GM18868 (cell line): Measurements from ENCODE around the gene TBC1D22A.

Experiments
- ATAC-seq: cut with Tn5 transposase; IDR thresholded peaks from one replicate; pipeline ENCODE4 v1.9.1; 2021; ENCODE audit warnings: mild to moderate bottlenecking, moderate library complexity; ENCODE audit not compliant: unreplicated experiment

Gene TBC1D22A

DNA sequence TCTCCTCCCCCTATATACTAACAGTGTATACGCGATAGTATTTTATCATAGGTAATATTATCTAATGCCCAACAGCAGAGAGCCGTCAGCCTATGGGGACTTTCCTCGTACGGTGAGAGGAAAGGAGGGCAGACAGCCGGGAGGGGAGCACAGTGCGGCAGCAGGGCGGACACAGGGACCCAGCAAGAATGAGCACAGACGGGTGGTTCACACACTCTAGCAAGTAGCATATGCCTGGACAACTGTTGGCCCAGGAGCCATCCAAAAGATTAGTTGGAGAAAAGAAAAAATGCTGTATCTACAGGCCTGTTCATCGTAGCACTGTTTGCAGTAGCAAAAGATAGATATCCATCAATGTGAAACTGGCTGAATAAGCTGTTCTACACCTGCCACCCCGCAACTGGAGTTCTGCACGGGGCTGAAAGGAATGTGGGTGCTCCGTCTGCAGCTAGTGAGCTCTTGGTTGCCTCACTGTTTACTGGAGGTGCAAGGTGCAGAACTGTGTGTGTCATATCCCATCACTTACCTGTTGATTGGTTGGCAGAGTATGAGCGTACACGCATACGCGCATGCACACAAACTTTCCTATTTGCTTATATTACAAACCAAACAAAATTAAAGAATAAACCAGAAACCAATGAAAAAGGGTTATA lies 324.3 kb downstream of the TBC1D22A start:
- ATAC-seq = no peak

DNA sequence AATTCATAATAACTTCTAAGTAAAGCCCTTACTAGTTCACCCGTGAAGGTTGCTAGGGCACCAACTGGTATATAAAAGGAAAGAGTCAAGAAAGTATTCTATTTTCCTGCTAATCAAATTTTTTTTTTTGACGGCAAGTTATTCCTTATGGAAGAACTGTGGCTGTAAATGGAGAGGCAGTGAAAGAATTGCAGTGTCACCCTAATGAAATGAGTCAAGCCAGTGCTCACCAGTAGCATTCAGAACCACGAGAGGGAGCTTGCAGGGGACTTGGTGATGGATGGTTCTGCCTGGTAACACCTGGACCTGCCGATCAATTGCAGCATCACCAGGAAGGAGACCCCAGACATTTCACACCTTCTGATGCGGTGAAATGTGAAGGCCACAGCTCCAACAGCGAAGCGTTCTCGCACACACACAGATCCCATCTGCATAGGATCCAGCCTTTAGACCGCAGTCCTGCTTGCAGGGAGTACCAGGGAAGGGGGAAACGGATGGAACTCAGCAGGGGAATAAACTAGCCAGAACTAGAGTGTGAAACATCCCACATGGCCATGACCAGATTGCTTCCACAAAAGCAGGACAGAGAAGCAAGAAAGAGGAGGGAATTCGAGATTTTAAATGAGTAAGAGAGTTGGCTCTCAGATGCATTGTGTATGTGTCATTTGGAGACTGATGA lies 326.2 kb downstream of the TBC1D22A start:
- ATAC-seq = no peak

DNA sequence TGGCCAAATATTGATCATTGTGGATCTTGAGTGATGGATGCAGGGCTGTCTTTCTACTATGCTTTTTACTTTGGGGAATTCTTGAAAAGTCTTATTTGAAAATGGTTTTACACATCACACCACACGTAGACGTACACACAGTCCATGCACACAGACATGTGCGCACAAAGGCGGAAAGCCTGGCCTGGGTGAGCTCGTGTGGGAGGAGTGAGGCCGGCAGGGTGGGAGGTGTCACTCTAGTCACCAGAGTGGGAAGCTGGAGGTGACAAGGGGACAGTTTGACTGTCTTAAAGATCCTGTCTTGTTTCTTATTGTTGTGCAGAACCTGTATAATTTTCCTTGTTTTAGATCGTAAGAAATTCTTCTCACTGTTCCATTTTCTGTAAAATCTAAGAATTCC lies 326.9 kb downstream of the TBC1D22A start:
- no peak for ATAC-seq

DNA sequence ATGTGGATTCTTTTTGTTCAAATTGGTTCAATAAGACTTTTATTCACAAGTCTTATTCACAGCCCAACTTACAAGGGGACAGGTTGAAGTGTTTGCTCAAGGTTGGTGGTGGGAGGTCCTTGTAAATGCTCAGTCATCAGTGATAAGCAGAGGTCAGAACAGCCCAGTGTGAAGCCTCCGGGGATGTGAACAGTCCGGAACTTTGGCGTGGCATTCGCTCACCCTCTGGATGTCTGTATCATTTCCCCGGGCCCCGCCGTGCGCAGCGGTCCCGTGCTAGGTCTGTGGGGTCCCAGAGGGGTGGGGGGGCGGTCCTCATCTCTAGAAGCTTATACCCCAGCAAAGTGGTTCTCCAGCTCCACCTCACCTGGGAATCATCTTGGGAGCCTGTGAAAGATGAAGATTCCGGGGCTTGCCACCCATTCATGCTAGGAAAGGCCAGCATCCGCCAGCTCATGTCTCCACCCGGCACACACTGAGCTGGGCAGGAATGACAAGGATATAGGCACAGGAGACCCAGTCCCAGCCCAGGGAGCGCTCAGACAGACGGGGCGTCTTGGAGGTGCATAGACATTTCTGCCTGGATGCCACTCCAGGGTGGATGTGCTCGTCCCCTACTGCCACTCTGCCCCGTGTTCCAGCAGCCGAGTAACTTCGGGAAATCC lies 327.5 kb downstream of the TBC1D22A start:
- ATAC-seq = no peak

DNA sequence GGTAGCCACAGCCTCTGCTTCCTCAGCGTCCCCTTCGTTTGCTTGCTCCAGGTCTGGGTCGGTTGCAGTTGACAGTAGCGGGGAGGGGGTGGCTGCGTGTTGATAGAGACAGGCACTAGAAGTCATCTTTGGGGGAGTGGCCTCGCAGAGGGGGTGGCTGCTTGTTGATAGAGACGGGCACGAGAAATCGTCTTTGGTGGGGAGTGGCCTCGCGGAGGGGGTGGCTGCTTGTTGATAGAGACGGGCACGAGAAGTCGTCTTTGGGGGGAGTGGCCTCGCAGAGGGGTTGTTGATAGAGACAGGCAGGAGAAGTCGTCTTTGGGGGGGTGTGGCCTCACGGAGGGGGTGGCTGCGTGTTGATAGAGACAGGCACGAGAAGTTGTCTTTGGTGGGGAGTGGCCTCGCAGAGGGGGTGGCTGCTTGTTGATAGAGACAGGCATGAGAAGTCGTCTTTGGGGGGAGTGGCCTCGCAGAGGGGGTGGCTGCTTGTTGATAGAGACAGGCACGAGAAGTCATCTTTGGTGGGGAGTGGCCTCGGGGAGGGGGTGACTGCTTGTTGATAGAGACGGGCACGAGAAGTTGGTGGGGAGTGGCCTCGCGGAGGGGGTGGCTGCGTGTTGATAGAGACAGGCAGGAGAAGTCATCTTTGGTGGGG lies 328.3 kb downstream of the TBC1D22A start:
- ATAC-seq = no peak

DNA sequence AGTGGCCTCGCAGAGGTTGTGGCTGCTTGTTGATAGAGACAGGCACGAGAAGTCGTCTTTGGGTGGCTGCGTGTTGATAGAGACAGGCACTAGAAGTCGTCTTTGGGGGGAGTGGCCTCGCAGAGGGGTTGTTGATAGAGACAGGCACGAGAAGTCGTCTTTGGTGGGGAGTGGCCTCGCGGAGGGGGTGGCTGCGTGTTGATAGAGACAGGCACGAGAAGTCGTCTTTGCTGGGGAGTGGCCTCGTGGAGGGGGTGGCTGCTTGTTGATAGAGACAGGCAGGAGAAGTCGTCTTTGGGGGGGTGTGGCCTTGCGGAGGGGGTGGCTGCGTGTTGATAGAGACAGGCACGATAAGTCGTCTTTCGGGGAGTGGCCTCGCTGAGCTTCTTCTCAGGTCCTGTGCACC lies 328.8 kb downstream of the TBC1D22A start:
- ATAC-seq = no peak

DNA sequence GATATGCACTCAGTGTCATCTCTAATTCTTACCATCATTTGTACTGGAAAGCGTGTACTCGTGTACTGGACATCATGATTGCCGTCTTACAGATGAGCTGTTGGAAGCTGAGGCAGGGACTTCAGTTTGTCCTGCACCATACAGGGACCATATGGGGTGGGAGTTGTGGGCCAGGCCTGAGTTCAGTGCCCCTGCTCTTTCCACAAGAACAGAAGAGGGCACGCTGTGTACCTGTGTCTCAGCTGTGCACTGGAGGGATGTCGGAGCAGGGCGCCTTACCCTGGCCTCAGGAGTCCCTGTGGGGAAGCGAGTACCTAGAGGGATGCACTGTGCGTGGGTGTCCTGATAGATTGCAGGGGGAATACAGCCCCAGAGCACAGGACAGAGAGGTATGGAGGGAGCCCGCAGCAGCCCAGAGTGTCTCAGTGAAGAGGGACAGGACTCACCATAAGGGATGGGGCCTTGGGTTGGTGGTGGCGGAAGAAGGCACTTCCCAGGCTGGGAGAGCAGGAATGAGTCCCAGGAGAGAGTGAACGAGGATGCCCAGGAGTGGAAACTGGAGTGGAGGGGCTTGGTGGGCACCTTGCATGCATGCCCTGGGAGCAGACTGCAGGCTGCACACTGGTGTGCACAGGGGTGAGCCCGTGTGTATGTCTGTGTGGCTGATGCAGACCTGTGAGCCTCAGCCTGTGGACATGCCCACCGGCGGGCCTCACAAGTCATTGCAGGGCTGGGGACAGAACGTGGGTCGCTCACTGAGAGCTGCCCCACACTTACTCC lies 329.7 kb downstream of the TBC1D22A start:
- no peak for ATAC-seq

DNA sequence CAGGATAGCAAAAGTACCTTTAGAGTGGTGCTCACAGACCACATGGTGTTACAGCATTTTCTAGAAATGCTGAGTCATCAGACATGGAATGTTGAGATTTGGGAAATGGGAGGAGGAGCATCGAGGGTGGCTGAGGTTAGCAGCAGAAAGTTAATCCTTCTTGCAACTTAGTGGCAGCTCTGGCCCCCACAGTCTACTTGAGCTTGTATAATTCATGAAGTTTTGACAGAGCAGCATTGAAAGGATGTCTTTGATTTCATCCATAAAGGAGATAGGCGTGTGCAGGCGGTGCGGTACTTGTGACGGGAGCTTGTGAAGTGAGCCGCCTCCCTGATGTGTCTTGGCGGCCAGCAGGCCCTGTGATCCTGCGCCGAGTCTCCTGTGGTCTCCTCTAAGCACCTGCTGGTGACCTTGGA lies 330.5 kb downstream of the TBC1D22A start:
- no peak for ATAC-seq

DNA sequence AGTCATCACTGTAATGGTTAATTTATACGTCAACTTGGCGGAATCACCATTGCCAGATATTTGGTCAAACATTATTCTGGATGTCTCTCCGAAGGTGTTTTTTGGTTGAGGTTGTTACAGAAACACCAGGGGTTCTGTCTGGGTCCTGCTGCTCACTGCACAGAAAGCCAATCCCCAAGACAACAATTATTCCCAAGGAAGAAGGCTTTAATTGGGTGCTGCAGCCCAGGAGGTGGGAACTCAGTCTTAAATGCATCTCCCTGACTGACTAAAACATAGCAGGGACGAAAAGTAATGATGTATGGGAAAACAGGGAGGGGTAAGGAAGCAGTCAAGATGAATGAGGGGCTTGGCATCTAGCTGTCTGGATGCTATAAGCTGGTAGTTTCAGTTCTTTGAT lies 331.3 kb downstream of the TBC1D22A start:
- no peak for ATAC-seq

DNA sequence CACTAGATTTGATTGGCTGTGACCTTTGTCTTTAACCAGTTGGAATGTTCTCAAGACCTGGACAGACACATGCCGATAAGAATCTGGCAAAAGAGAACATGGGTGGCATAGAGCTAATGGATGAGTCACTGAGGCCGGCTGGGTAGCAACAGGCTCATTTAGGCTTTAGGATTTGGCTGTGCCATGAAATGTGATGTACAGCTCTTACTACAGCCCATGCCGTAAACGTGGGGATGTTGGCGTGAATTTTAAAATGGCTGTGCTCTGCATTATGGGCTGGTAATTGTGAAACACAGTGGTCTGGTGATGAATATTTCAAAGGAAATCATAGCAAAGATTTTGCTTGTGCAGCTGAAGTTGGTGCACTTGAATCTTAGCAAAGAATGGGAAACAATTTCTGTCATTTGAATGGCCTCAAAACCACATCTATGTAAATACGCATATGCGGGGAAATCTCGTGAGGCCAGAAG lies 332.4 kb downstream of the TBC1D22A start:
- ATAC-seq = no peak

DNA sequence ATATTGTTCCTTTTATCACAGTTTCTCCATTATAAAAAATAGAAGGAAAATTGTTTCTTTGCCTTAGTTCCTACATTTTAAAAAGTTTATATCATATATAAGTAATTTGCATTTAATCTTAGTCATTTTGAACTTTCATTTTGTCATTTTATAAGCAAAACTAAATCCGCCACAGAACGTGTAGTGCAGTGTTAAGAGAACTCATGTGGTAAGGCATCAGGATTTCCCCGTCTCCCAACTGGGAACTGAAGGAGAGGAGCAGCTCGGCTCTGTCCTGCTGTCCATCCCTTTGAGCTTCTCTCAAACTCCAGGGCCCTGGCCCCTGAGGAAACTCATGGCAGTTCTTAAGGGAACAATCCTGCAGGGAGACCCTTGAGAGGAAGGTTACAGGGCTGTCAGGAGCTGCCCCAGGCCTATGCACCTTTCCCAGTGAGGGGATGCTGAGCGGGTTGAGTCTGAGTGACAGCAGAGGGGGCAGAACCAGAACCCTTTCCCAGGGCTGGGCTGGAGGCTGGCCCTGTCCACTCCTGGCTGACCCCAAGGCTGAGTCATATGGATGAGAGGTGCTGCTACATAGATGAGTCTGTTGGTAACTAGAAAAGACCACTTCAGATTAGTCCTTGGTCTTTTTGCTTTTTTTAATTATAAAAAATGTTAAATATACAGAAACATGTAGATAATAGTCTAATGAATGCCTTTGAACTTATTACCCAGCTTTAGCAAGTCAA lies 333.1 kb downstream of the TBC1D22A start:
- no peak for ATAC-seq

DNA sequence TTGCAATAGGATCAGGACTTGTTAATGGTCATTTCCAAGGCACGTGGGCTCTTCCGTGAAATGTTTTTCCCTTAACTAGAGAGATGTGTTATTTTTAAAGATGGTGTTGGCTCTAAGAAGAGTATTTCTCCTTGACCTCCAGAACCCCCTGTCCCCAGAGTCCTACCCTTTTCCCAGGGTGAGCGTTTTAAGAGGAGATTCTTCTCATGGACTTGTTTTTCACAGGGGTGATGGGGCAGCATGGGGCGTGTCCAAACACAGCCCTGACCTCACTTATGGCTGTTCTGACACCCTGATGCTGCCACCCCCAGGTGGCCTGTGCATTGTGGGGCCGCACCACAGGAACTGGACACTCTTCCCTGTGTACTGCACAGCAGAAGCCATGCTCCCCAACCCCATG lies 335.7 kb downstream of the TBC1D22A start:
- no peak for ATAC-seq

DNA sequence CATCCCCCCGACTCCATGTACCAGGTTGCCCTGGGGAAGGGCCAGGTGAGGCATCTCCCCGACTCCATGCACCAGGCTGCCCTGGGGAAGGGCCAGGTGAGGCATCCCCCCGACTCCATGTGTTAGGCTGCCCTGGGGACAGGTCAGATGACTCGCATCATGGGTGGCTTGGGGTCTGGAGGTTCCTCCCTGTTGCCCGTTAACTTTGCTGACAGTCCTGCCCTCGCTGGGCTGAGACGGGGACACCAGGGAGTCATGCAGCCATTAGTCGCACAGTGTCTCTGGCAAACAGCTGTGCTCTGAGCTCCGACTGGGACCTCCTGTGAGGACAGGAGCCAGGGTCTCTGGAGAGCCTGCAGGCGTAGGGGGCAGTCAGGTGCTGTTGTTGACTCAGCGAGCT lies 336.1 kb downstream of the TBC1D22A start:
- no peak for ATAC-seq

DNA sequence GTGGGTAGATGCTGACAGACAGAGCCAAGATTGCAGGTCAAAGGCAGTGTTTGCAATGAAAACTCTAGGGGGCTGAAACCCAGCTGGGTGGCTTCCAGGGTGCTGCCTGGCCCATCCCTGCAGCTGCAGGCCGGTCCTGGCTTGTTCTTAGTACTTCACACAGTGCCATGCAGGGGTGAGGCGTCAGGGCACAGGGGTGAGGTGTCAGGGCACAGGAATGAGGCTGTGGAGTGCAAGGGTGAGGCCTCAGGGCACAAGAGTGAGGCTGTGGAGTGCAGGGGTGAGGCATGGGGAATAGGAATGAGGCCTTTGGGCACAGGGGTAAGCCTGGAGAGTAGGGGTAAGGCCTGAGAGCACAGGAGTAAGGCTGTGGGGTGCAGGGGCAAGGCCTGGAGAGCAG lies 337.6 kb downstream of the TBC1D22A start:
- no peak for ATAC-seq

DNA sequence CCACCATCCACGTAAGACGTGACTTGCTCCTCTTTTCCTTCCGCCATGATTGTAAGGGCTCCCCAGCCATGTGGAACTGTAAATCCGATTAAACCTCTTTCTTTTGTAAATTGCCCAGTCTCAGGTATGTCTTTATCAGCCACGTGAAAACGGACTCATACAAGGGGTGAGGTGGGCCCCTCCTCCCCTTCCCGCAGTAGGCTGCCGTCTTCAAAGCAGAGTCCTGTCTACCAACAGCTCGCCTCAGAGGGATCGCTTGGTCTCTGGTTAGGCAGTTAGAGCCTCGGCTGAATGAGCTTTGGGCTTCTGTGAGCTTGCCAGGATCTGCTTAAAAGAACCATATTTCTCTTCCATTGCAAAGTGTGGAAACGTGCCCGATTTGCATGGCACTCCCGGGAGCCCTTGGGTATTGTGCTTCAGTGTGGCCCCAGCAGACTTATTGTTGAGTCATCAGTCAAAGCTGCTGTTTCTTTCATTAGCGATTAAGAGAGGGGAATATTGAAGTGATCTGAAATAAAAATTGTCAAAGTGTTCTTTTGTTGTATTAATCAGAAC lies 338.3 kb downstream of the TBC1D22A start:
- no peak for ATAC-seq

DNA sequence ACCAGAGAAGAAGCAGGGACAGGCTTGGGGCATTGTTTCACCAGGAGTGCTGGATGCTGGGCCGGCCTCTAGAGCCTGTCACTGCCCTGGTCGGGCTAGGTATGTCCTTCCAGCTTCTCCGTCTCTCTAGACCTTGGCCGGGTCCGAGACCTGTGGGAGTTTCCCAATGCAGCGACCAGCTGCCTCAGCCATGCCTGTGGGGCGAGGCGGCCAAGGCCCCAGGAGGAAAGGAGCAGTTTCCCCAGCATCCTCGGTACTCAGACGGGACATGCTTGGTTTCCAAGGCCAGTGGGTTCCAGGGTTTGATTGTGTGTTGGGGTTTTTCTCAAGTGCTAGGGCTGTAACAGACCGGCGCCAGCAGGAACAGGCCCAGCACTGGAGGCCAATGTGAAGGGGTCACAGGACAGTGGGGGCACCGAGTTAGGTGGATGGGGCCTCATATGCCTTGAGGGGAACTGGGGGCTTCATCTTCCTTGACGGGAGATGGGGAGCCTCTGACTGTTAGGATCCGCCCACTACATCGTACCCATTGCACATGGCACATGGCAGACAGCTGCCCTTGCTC lies 339.0 kb downstream of the TBC1D22A start:
- ATAC-seq = no peak

DNA sequence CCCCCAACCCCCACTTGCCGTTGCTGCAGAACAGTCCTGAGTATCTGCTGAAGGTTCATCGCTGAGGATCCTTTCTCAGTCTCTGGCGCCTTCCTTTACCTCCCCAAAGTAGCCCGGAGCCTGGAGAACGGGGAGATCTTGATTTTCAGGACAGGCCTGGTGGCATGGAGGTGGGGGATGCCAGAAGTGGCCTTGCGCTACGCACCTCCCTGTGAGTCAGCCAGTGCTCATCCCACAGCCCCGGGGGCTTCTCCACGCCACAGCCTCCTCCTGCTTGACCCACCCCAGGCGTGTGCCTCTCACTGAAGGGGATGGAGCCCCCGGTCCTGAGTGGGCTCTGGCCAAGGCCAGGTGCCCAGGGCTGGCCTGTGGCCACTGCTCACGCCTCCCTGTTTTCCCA lies 339.6 kb downstream of the TBC1D22A start:
- ATAC-seq = no peak

DNA sequence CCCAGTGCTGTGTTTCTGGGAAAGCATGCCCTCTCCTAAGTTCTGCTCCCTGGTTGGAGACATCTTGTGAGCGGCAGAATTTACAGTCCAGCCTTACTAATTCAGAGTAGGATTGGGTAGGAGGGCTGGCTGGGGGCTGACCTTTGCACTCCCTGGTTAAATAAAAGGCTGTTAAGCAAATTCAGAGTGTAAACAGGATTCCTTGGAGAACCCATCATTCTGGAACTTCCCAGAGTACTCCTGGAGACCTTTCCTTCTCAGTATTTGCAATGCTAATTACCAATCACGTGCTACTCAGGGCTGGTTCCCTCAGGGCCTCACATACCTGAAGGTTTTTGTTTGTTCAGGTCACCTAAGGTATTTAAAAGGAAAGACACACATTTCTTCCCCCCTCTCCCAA lies 340.2 kb downstream of the TBC1D22A start:
- ATAC-seq = no peak

DNA sequence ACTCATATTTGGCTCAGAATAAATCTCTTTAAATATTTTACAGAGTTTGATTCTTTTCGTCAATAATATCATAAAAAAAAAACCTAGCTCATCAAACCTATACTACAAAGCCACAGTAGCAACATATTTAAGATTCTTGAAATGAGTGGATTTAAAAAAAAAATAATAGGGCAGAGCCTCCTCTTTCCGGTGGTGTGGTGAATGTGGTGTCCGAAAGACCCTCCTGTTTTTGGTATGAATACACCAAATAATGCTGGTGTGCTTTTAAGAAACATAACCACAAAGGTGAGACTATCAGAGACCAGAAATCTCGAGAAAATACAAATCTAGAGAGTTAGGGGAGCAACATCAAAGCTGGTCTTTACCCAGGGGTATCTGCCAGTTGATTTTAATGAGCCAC lies 342.6 kb downstream of the TBC1D22A start:
- no peak for ATAC-seq

DNA sequence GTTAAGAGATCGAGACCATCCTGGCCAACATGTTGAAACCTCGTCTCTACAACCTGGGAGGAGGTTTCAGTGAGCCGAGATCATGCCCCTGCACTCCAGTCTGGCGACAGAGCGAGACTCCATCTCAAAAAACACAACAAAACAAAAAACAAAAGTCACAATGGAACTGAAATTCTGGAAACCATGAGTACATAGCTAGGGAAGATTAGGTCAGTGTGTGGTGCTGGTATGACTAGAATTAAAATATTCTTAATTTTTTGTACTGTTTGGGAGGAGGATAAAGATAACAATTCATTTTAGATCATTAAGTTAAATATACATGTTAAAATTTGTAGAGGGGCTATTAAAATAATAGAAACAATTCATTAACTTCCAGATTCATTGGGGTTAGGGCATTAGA lies 344.4 kb downstream of the TBC1D22A start:
- ATAC-seq = no peak
